GOT3 (cell line): ENCODE data around the gene METTL9.
"Not testable (repeated sequence)": the region's sequence is repeated elsewhere in the genome, so short reads cannot be mapped to it uniquely, and the experiment has no call there.

Experiments used
- DNase-seq: peaks from one replicate; lab custom pipeline; 2025; ENCODE audit warnings: mixed read lengths; lab: John Stamatoyannopoulos, UW

Gene METTL9

DNA sequence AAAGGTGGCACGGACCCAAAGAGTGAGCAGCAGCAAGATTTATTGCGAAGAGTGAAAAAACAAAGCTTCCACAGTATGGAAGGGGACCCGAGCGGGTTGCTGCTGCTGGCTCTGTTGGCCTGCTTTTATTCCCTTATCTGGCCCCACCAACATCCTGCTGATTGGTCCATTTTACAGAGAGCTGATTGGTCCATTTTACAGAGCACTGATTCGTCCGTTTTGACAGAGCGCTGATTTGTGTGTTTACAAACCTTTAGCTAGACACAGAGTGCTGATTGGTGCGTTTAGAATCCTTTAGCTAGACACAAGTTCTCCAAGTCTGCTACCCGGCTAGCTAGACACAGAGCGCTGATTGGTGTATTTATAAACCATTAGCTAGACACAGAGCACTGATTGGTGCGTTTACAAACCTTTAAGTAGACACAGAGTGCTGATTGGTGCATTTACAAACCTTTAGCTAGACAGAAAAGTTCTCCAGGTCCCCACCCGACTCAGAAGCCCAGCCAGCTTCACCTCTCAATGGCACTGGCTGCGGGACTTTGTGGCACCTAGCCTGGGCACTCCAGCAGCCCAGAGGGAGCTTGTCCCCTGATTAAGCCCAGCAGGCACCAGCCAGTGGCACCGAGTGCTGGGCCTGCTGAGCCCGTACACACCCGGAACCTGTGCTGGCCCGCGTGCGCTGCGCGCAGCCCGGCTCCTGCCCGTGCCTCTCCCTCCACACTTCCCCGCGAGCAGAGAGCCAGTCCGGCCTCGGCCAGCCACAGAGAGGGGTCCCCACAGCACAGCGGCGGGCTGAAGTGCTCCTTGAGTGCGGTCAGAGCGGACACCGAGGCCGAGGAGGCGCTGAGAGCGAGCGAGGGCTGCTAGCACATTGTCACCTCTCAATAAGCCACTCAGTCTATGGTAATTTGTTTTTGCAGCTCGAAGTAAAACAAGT, 37.9 kb downstream of the METTL9 start:
- DNase-seq = no peak

DNA sequence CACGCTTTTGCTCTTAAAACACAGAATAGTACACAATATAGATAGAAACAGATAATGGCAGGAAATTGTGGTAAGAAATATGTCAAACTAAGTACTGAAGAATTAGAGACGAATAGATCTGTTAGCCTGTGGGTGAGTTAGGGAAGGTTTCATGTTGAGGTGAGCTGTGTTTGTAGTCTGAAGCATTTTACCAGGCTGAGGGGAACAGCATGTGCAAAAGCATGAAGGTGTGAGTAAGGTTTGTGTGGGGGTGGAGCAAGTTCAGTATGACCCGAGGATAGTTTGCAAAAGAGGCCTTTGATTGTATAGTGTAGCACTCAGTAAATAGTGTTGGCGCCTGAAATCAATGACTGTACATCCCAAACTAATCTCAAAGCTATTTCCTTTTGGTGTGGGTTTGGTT, 39.2 kb downstream of the METTL9 start:
- no peak for DNase-seq

DNA sequence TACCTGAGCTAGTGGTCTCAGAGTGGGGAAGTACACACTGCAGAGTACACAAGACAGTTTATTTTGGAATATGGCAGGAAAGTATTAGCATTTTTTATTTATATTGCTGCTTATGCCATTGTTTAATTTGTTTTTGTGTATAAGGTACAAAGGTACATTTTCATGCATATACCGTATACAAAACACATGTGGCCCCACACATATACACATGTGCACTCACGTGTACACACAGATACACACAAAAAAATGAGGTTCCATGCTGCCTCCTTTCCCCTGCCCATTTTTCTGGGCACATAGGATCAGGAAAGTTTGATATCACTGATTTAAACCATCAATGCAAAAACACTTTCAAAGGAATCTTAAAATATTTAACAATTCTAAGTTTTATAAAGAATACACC, 40.1 kb downstream of the METTL9 start:
- DNase-seq = no peak

DNA sequence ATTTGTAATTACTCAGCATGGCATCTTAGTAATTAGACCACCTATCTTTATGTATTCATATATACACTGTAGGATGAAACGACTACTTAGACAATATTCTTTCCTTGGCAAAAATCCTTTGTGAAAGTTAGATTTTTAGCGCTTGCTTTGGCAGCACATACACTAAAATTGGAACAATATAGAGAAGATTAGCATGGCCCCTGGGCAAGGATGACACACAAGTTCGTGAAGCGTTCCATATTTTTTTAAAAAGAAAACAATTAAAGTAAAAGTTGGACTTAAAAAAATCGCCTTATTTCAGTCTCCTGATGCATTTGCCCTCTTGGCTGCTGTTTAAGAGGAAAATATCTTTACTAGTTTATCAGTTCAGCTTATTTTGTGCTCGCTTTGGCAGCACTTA, 42.5 kb downstream of the METTL9 start:
- no peak for DNase-seq

DNA sequence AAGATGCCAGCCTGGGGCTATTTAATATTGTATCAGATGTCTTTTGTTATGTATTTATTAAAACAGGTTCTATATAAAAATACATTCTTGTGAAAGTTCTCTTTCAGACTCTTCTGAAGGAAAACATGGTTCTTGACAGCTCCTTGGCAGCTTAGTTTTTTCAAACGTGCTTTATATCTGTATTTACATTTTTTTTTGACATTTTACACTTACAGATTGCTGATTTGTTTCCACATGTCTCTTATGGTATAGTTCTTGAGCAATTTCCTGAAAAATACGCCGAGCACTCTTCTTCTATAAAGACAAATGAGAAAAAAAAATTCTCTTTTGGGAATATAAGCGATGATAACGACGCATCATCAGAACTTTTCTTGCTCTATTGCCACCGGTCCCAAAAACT, 43.5 kb downstream of the METTL9 start:
- DNase-seq = no peak

DNA sequence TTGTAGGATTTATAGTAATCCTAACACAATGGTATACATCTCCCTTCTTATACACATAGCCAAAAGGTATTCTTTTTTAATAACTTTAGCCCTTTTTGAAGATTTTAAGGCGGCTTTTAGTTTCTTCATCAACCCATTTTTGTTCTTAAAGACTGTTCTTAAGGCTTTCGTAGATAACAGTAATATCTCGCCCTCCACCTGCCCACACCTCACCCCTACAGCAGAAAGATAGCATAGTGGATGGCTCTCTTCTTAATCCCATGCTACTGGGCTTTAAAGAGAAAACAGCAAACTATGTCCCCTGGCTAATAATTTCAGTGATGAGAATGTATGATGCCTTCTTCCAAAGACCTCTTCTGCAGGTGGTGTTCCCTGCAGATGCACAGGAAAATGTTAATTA, 44.4 kb downstream of the METTL9 start:
- no peak for DNase-seq

DNA sequence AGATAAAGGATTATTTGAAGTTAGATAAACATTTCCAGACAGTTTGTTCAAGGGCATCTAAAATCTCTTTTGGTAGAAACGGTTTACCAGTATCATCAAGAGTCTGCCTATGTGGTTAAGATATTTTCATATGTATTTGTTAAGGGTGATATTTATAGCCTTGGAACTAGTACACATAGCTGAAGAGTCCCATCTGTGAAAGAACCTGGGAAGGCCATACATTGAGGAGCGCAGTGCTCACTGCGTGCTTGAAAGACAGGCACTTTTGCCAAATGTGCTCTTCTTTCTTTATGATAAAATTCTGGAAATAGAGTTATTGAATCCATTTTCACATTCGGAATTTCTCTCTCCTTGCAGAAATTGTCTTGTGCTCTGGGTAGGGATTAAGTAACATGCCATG, 45.3 kb downstream of the METTL9 start:
- no peak for DNase-seq

DNA sequence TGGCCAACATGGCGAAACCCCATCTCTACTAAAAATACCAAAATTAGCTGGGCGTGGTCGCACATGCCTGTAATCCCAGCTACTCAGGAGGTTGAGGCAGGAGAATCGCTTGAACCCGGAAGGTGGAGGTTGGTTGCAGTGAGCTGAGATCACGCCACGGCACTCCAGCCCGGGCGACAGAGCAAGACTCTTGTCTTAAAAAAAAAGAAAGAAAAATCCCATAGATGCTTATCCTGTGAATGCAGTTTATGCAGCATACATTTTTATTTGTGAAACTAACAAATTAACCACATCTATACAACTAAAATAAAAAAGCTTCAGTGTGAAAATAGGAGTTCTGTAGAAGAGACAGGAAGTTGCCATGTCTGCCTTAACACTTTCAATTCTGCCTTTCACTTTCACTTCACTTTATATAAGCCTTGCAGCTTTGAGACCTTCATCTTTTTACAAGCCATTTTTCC, 45.9 kb downstream of the METTL9 start:
- no peak for DNase-seq

DNA sequence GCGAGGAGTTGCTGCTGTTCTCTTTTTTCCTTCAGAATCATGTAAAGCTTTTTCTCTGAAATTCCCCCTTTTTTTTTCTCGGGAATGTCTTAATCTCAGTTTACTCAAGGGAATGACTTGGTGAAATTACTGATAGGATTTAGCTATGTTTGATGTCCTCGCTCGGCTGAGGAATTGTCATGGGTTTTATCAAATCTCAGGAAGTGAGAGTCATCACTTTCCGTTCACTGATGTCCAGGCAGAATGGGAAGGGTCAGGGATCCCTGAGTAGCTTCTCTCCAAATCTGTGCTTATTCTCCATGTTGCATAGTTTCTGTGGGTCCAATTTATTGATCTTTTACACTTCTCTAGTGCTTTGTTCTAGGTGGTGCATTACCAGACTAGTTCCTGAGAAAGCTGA, 46.7 kb downstream of the METTL9 start:
- DNase-seq = no peak

DNA sequence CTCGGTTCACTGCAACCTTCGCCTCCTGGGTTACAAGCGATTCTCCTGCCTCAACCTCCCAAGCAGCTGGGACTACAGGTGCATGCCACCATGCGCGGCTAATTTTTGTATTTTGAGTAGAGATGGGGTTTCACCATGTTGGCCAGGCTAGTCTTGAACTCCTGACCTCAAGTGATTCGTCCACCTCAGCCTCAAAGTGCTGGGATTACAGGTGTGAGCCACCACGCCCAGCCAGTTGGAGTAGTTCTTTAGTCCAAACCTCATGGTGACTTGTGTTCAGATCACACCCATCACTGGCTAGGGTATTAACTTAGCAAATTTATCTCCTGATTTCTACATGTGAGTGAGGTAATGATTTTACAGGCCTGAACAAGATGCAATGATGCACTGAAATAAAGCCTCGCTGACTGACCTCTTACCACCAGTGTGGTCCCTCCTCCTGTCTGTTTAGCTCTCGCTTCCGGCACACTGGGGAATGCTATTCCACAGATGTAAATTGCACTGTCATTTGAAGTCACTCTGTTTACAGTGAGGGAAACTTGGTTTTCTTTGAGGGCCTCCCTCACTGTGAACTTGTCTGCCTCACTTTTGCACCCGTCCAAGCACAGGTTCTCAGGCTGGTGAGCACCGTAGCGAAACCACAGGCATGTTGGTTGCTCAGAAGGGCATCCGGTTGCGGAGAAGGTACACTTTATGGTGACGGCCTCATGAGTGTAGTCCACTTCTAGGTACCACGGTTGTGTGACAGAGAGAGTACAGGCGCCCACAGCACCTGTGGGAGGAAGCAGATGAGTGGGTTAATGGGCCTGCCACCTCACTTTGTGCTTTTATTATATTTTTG, 47.6 kb downstream of the METTL9 start:
- DNase-seq = no peak

DNA sequence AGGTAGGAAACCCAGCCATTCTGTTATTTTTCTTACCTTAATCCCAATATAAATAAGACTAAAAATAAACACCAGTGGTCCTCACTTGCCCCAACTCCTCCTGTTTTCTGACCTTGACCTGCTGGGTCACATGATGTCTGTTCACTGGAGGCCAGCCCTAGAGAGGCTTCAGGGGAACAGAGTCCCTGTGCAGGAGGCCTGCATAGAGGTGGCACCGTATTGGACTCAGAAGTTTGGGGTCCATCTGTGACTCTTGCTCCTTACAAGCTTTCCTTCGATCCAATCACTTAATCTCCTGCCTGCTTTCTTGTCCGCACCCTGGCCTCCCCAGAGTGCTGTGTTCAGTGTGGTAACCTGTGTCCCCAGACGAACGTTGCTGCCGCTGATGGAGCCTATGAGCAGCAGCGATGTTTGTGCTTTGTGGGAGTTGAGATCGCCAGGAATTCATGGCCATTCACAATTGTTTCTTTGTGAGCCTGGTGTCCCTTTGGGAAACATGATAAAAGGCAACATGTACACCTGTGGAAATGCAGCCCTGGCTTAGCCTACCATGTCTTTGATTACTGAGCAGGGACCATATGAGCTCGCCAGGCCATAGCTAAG, 48.3 kb downstream of the METTL9 start:
- no peak for DNase-seq

DNA sequence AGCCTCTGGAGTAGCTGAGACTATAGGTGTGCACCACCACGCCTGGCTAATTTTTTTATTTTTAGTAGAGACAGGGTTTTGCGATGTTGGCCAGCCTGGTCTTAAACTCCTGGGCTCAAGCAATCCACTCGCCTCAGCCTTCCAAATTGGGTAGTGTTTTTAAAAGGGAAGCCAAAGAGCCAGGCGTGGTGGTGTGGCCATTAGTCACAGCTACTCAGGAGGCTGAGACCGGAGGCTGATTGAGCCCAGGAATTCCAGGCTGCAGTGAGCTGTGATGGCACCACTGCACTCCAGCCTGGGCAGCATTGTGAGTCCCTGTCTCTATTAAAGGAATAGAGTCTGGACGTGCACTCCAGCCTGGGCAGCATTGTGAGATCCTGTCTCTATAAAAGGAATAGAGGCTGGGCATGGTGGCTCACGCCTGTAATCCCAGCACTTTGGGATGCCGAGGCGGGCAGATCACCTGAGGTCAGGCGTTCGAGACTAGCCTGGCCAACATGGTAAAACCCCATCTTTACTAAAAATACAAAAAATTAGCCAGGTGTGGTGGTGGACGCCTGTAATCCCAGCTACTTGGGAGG, 50.5 kb downstream of the METTL9 start:
- DNase-seq = not testable (repeated sequence)

DNA sequence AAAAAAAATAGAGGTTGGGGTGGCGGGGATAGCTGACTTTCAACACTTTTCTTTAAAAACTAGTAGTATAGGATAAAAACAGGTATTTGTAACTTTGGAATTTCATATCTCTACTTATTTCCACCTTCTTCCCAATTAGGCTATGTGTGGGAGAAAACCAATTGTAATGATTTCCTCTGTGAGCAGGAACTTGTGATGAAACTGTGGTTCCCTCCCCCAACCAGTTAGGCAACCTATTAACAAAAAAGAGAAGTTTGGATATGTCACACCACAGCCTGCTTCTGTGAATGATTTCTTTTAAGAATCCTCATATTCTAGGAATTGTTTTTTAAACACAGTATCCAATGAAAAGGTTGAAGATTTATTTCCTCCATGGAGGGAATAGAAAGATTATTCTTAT, 51.1 kb downstream of the METTL9 start:
- DNase-seq = no peak

DNA sequence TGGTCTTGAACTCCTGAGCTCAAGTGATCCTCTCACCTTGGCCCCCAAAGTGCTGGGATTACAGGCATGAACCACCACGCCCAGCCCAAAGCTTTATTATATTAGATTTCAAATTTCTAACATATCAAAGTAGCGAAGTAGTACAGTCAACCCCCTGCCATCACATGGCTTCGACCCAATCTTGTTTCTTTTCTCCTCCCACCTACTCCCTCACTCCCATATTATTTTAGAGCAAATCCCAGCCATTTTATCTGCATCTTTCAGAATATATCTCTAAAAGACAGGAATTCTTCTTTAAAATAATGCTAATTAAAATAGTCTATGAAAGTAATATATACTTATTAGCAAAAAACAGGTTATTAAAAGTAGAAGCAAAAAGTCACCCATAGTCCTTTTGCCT, 52.1 kb downstream of the METTL9 start:
- DNase-seq = no peak

DNA sequence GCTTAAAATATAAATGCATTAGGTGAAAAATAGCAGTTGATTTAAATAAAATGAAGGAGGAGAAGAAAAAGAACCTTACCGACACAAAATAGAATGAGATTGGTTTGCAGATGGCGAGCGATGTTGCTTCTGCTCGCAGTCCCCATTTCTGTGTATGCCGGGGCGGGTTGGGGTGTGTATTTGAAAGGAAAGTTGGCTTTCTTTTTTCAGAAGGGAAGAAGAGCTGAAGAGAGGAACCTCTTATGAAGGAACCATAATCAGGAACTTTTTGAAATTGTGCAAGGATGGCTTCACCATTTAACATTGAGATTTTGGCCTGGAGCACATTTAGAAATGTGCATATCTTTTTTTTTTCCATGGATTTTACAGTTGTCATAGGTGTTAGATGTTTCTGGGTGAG, 53.1 kb downstream of the METTL9 start, which contains the start of gene IGSF6:
TSS of gene IGSF6 (minus strand) at position 156 of the 400 bp plus-strand sequence. CDS start at position 146, 10 bp downstream.
- DNase-seq = no peak

DNA sequence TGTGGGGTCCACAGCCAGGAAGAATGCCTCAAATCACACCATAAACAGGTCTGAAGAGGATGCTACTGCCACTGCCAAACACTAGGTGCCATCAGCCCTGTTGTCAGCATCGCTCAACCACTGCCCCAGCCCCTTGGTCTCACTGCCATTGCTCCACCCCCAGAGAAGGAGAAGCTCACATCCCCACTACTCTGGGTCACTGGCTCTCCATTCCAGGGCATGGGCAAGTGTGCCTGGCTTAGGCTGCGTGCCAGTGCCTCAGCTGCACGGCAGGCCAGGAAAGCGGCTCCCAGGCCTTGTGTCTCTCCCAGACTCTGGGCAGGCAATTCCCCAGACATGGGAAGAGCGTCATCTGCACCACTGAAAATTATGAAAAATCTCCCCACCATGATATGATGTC, 54.2 kb downstream of the METTL9 start:
- DNase-seq = no peak

DNA sequence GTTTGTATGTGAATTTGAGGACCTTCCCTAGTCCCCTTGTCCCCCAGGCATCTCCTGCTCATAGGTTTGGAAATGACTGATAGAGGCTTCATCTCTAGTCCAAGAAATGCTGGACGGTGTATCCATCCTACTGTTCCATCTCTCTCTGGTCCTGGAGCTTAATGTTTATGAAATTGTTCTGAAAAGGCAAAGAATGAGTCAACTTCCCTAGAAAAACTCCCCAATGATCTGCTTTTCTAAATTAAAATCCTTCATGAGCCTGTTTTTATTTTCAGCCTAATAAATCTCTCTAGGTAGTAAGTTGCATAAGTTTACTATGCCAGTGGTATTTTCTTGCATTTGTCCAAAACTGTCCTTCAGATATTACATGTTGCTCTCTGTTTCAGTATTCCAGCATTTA, 55.1 kb downstream of the METTL9 start:
- no peak for DNase-seq

DNA sequence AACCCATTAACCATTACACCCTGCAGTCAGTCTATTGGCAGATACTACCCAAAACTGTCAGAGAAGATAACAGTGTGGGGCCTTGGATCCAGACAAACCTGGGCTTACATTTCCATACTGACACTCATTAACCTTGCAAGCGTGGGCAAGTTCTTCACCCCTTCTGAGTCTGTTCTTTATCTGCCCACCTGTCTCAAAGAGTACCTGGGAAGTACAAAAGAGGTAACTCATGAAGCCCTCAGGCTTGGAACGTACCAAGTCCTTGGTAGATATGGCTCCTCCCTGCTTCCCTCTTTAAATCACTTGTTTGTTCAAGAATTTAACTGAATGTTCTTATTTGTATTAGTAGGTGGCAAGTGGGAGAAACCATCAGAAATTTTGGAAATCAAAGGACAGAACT, 55.5 kb downstream of the METTL9 start:
- no peak for DNase-seq

DNA sequence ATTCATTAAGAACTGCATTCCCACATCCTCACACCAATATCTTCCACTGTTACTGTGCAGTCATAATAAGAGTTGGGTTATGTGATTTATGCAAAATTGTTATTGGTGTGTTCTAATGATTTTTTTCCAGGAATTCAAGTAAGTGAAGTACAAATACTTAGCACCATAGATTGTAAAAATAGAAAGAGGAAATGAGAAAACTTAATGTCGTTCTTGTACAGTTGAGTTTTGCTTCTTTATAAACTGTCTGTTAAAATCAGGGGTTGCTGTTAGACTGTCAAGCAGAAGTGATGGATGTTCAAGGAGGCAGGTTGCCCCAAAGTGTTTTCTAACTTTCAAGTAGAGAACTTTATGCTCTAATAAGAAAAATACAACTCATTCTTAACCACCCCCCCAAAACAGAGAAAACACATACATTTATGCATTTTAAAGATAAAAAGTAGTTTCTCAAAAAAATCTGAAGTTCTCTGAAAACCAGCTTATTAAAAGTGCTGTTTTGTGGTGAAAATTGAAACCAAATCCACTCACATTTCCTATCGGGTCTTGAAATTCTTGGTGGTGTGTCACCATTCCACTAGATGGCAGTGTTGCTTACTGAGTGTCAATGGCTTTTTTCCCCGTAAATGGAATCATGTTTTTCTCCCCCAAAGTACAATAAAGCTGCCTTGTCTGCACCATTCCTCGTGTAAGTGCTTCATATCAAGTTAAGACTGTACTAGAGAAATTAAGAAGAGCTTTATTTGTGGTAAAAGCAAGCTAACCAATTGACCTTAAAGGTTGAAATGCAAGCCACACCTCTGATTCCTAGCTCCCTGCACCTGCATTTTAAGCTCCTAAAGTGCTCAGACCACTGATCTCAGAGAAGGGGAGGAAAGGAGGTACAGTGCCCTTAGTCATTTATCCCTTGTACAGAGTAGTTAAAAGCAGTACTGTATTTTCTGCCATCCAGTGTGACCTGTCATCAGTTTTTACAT, 57.7 kb downstream of the METTL9 start:
- DNase-seq = no peak

DNA sequence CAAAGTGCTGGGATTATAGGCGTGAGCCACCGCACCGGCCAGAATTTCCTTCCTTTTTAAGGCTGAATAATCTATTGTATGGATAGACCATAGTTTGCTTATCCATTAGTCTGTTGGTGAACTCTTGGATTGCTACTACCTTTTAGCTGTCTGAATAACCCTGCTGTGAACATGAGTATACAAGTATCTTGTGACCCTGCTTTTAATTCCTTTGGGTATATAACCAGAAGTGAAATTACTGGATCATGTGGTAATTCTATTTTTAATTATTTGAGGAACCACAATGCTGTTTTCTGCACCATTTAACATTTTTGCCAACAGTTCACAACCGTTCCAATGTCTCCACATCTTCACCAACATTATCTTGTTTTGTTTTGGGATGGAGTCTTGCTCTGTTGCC, 59.7 kb downstream of the METTL9 start:
- DNase-seq = no peak
